Measurements from ENCODE around the gene TCERG1L. TPM values are rescaled to one million over a fixed set of nuclear protein-coding genes. Genes with fewer than 3 reads are reported as not detected.

Gene TCERG1L
- total RNA-seq, 1 donor from 2014 or later = 3.5 TPM

DNA sequence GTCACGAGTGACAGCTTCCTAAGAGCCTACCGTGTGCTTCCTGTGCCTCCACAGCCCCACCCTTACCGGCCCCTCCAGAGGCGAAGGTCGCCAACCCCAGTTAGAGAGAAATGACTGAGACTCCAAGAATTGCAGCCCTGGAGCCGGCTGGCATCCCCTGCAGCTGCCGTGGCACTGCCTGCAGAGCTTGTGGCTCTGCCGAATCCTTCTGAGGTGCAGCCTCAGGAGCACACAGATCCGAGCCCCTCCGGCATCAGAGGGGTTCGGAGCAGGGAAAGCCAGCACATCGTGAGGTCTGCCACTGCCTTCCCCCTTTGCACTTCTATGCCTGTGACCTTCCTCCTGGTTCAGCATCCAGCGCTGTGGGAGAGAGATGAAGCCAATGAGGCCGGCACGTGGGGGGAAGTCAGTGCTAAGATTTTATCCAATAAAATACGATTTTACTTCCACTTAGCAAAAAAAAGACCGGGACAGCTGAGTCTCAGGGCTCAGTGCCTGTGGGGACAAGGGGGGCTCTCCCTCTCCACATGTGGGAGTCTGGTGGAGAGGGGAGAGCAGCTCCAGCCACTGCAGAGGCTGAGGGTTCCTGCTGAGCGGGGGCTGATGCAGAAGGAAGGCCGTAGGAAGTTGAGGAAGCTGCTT lies 80.1 kb downstream of the TCERG1L start:
- Histone ChIP-seq H4K20me1 (ENCODE audit: insufficient read depth, low read length) (no peaks in the 10 kb centered on the region), H3K79me2 (ENCODE audit: insufficient read depth, low read length) (no peaks in the 10 kb centered on the region), H3K27me3 (ENCODE audit: insufficient read depth, low read length) (no peaks in the 10 kb centered on the region), H2AFZ (ENCODE audit: low read depth, low read length) (no peak overlapping the region), H3K36me3 (ENCODE audit: insufficient read depth, low read length) (no peaks in the 10 kb centered on the region), H3K4me3 (ENCODE audit: insufficient read depth, low read depth, low read length) (no peak overlapping the region), H3K9ac (ENCODE audit: low read length) (no peak overlapping the region), H3K4me1 (ENCODE audit: insufficient read depth, low read length) (no peaks in the 10 kb centered on the region), H3K27ac (ENCODE audit: low read depth, low read length) (no peak overlapping the region), H3K4me2 (ENCODE audit: low read length) (no peak overlapping the region), H3K9me3 (ENCODE audit: insufficient read depth, low read depth, low read length) (peaks cover 3% of the 10 kb centered on the region)
- H3K27ac Mint-ChIP-seq (ENCODE audit: unreplicated experiment) = no peak overlapping the region
- TF ChIP-seq CTCF (IDR thresholded peaks at IDR 0.05; ENCODE audit: insufficient read depth, low read depth, low read length) (no peak), EZH2 (IDR thresholded peaks at IDR 0.05; ENCODE audit: insufficient read depth, low read length) (no peak)
- FAIRE-seq = no peak
- no peaks in the 10 kb centered on the region for H3K36me3 Mint-ChIP-seq (ENCODE audit: low read depth, unreplicated experiment)
- H3K9me3 Mint-ChIP-seq (ENCODE audit: unreplicated experiment) = peaks cover 7% of the 10 kb centered on the region
- DNase-seq (ENCODE audit: low read depth) = no peak
- no peak overlapping the region for H3K4me3 Mint-ChIP-seq (ENCODE audit: unreplicated experiment)
- H3K27me3 Mint-ChIP-seq (ENCODE audit: low read depth, unreplicated experiment) = no peaks in the 10 kb centered on the region
- no peaks in the 10 kb centered on the region for H3K4me1 Mint-ChIP-seq (ENCODE audit: low read depth, unreplicated experiment)

GRCh38 chr10:131230641-131231322 lies 80.7 kb downstream of the TCERG1L start:
- Histone ChIP-seq H3K36me3 (ENCODE audit: insufficient read depth, low read length) (no peaks in the 10 kb centered on the region), H4K20me1 (ENCODE audit: insufficient read depth, low read length) (no peaks in the 10 kb centered on the region), H3K27me3 (ENCODE audit: insufficient read depth, low read length) (no peaks in the 10 kb centered on the region), H3K9me3 (ENCODE audit: insufficient read depth, low read depth, low read length) (peaks cover 3% of the 10 kb centered on the region), H2AFZ (ENCODE audit: low read depth, low read length) (no peak overlapping the region), H3K9ac (ENCODE audit: low read length) (no peak overlapping the region), H3K79me2 (ENCODE audit: insufficient read depth, low read length) (no peaks in the 10 kb centered on the region), H3K27ac (ENCODE audit: low read depth, low read length) (no peak overlapping the region), H3K4me3 (ENCODE audit: insufficient read depth, low read depth, low read length) (no peak overlapping the region), H3K4me1 (ENCODE audit: insufficient read depth, low read length) (no peaks in the 10 kb centered on the region), H3K4me2 (ENCODE audit: low read length) (no peak overlapping the region)
- FAIRE-seq = no peak
- no peak for DNase-seq (ENCODE audit: low read depth)
- Mint-ChIP-seq H3K36me3 (ENCODE audit: low read depth, unreplicated experiment) (no peaks in the 10 kb centered on the region), H3K4me3 (ENCODE audit: unreplicated experiment) (no peak overlapping the region), H3K27ac (ENCODE audit: unreplicated experiment) (no peak overlapping the region), H3K27me3 (ENCODE audit: low read depth, unreplicated experiment) (no peaks in the 10 kb centered on the region), H3K9me3 (ENCODE audit: unreplicated experiment) (peaks cover 7% of the 10 kb centered on the region), H3K4me1 (ENCODE audit: low read depth, unreplicated experiment) (no peaks in the 10 kb centered on the region)
- TF ChIP-seq EZH2 (IDR thresholded peaks at IDR 0.05; ENCODE audit: insufficient read depth, low read length) (no peak), CTCF (IDR thresholded peaks at IDR 0.05; ENCODE audit: insufficient read depth, low read depth, low read length) (no peak)

- no peaks in the 10 kb centered on the region for H4K20me1 ChIP-seq (ENCODE audit: insufficient read depth, low read length)
- Mint-ChIP-seq H3K36me3 (ENCODE audit: low read depth, unreplicated experiment) (no peaks in the 10 kb centered on the region), H3K9me3 (ENCODE audit: unreplicated experiment) (peaks cover 7% of the 10 kb centered on the region), H3K4me1 (ENCODE audit: low read depth, unreplicated experiment) (no peaks in the 10 kb centered on the region), H3K27ac (ENCODE audit: unreplicated experiment) (no peak overlapping the region), H3K27me3 (ENCODE audit: low read depth, unreplicated experiment) (no peaks in the 10 kb centered on the region), H3K4me3 (ENCODE audit: unreplicated experiment) (no peak overlapping the region)
- H3K27ac ChIP-seq (ENCODE audit: low read depth, low read length) = no peak overlapping the region
- H3K36me3 ChIP-seq (ENCODE audit: insufficient read depth, low read length) = no peaks in the 10 kb centered on the region
- peaks cover 3% of the 10 kb centered on the region for H3K9me3 ChIP-seq (ENCODE audit: insufficient read depth, low read depth, low read length)
- no peak overlapping the region for H3K4me3 ChIP-seq (ENCODE audit: insufficient read depth, low read depth, low read length)
- TF ChIP-seq CTCF (IDR thresholded peaks at IDR 0.05; ENCODE audit: insufficient read depth, low read depth, low read length) (no peak), EZH2 (IDR thresholded peaks at IDR 0.05; ENCODE audit: insufficient read depth, low read length) (no peak)
- H2AFZ ChIP-seq (ENCODE audit: low read depth, low read length) = no peak overlapping the region
- no peak overlapping the region for H3K9ac ChIP-seq (ENCODE audit: low read length)
- no peaks in the 10 kb centered on the region for H3K79me2 ChIP-seq (ENCODE audit: insufficient read depth, low read length)
- DNase-seq (ENCODE audit: low read depth) (no peak), FAIRE-seq (no peak)
- H3K4me1 ChIP-seq (ENCODE audit: insufficient read depth, low read length) = no peaks in the 10 kb centered on the region
- no peak overlapping the region for H3K4me2 ChIP-seq (ENCODE audit: low read length)
- no peaks in the 10 kb centered on the region for H3K27me3 ChIP-seq (ENCODE audit: insufficient read depth, low read length)
Measured at GRCh38 chr10:131230166-131230565, 81.4 kb downstream of the TCERG1L start.
